ENCODE data around the gene DISP2.

Gene DISP2

GRCh38 chr15:40357723-40358470, at the start of gene DISP2:
TSS of gene DISP2 (plus strand) at chr15:40358219. CDS start at chr15:40358322, 103 bp downstream.
- peak; percentile 88 for DNase-seq

GRCh38 chr15:40309344-40309862, 48.6 kb upstream of the DISP2 start:
- DNase-seq: no peak

GRCh38 chr15:40310001-40310959, 47.7 kb upstream of the DISP2 start:
- DNase-seq: peak; percentile 7

- DNase-seq: no peak
Observed at GRCh38 chr15:40310993-40311392, 47.0 kb upstream of the DISP2 start.

GRCh38 chr15:40312370-40313158, 45.5 kb upstream of the DISP2 start:
- no peak for DNase-seq

- DNase-seq: peak; percentile 89
Observed at GRCh38 chr15:40313531-40314398, 44.3 kb upstream of the DISP2 start.

- DNase-seq: no peak
Observed at GRCh38 chr15:40314723-40315276, 43.2 kb upstream of the DISP2 start.

- DNase-seq: no peak
Observed at GRCh38 chr15:40316931-40317330, 41.1 kb upstream of the DISP2 start.

GRCh38 chr15:40317580-40317979, 40.4 kb upstream of the DISP2 start:
- DNase-seq: no peak

GRCh38 chr15:40320409-40320808, 37.6 kb upstream of the DISP2 start:
- DNase-seq: no peak

GRCh38 chr15:40320931-40321371, 37.1 kb upstream of the DISP2 start:
- DNase-seq: peak; percentile 78

- DNase-seq: peak; percentile 69
Observed at GRCh38 chr15:40322531-40323238, 35.3 kb upstream of the DISP2 start.

GRCh38 chr15:40323239-40323952, 34.6 kb upstream of the DISP2 start, which contains the start of gene INAFM2:
TSS of gene INAFM2 (plus strand) at chr15:40323692. CDS start at chr15:40324056, 364 bp downstream.
- peak; percentile 91 for DNase-seq

GRCh38 chr15:40323953-40324937, 33.8 kb upstream of the DISP2 start:
- DNase-seq: peak; percentile 7

- DNase-seq: no peak
Observed at GRCh38 chr15:40325188-40325587, 32.8 kb upstream of the DISP2 start.

GRCh38 chr15:40325700-40326099, 32.3 kb upstream of the DISP2 start:
- no peak for DNase-seq

- DNase-seq: no peak
Observed at GRCh38 chr15:40327457-40327856, 30.6 kb upstream of the DISP2 start.

- DNase-seq: no peak
Observed at GRCh38 chr15:40328176-40328575, 29.8 kb upstream of the DISP2 start.

- no peak for DNase-seq
Observed at GRCh38 chr15:40328751-40329150, 29.3 kb upstream of the DISP2 start.
